Thymus (tissue), 11 donors: ENCODE data around the gene AGT. TPM values are rescaled to one million over a fixed set of nuclear protein-coding genes. Genes with fewer than 3 reads are reported as not detected.
A peak's percentile ranks its signal among the peaks of the same experiment; 100 is the strongest.

Experiments used
- DNase-seq, 9 donors: peaks; one replicate each; pipeline ENCODE4 v3.0.0-alpha.2; 2013; ENCODE audit warnings: low spot score in 9 of 9, low read depth in 6 of 9, missing footprints in 1 of 9
- H3K27ac ChIP-seq, 2 donors: one replicate each; pipeline ENCODE4 v1.5.1; 2013; ENCODE audit warnings: control low read depth in 1 of 2, low read depth in 1 of 2, low read length in 1 of 2, mild to moderate bottlenecking in 1 of 2, moderate library complexity in 1 of 2
- H3K27me3 ChIP-seq, 2 donors: one replicate each; pipeline ENCODE4 v1.5.1; 2013; ENCODE audit warnings: low read length in 1 of 2; ENCODE audit not compliant: control insufficient read depth in 2 of 2, insufficient read depth in 1 of 2
- H3K36me3 ChIP-seq, 2 donors: one replicate each; pipeline ENCODE4 v1.5.1; 2013; ENCODE audit warnings: low read length in 1 of 2, mild to moderate bottlenecking in 1 of 2, moderate library complexity in 1 of 2; ENCODE audit not compliant: control insufficient read depth in 2 of 2, insufficient read depth in 2 of 2
- H3K4me1 ChIP-seq, 2 donors: one replicate each; pipeline ENCODE4 v1.5.1; 2013; ENCODE audit warnings: low read length in 2 of 2; ENCODE audit not compliant: control insufficient read depth in 2 of 2, insufficient read depth in 2 of 2
- H3K4me3 ChIP-seq, 2 donors: one replicate each; pipeline ENCODE4 v1.5.1; 2013; ENCODE audit warnings: low read length in 2 of 2, control low read depth in 1 of 2, mild to moderate bottlenecking in 1 of 2
- H3K9me3 ChIP-seq, 2 donors: one replicate each; pipeline ENCODE4 v1.5.1; 2013; ENCODE audit warnings: low read length in 1 of 2, mild to moderate bottlenecking in 1 of 2; ENCODE audit not compliant: control insufficient read depth in 2 of 2, insufficient read depth in 1 of 2
- WGBS: extraction: QIAGEN DNeasy Blood & Tissue Kit; methylation state at CpG from one replicate; pipeline ENCODE4 v1.1.7; 2013; 5-methylcytosine and 5-hydroxymethylcytosine counted together
- polyA plus RNA-seq: library from polyadenylated mRNA; stranded (reverse); fragments of 200-250 nt; gene quantifications from one replicate; pipeline ENCODE4 v1.2.3, GENCODE V29; 2013
- total RNA-seq: library from RNA; stranded (reverse); fragments of 120-200 nt; gene quantifications from one replicate; pipeline ENCODE4 v1.2.4, GENCODE V29; 2013
- donor health status: healthy.

AGT gene
- total and polyA plus RNA-seq, 2 donors, result 2.3 to 22.3 TPM

- Histone ChIP-seq H3K27me3 (peaks cover 0 to 2% of the 10 kb centered on the region in 2 donors), H3K4me3 (peak overlapping the region; percentile 34 to 45), H3K36me3 (no peaks in the 10 kb centered on the region), H3K9me3 (peaks cover 0 to 3% of the 10 kb centered on the region in 2 donors), H3K4me1 (peaks cover 0 to 7% of the 10 kb centered on the region in 2 donors), H3K27ac (peak overlapping the region in 1 of 2 donors; percentile 55)
- 28% methylated on average over 24 of the region's 24 CpGs for WGBS
- DNase-seq, result peak; percentile 26 to 69 (median 43)
These were observed 39.8 kb upstream of the AGT start for GRCh38 chr1:230753586-230754251.

DNA sequence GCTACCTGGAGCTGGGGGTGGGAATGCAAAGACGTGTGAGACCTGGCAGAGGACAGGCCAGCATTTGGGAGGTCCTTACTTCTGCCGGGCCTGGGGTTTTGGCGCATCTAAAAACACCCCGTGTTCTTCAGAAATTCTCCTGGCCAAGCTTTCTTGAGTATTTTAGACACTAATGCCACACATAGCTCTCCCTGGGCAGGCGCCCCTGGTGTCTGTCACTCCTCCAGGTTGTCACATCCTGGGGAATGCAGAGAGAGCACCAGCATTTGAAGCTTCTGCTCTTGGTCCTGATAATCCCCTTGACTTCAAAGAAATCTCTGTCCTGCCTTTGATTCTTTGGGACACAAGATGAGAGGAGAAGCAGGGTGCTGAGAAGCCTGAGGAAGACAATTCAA is 39.3 kb upstream of the AGT start:
- Histone ChIP-seq H3K27me3 (peaks cover 0 to 2% of the 10 kb centered on the region in 2 donors), H3K9me3 (peaks cover 0 to 3% of the 10 kb centered on the region in 2 donors), H3K36me3 (no peaks in the 10 kb centered on the region), H3K27ac (no peak overlapping the region), H3K4me1 (peaks cover 0 to 7% of the 10 kb centered on the region in 2 donors), H3K4me3 (no peak overlapping the region)
- 94% methylated on average over 5 of the region's 5 CpGs for WGBS
- DNase-seq, result peak in 1 of 9 donors; percentile 12

GRCh38 chr1:230752407-230752806 is 38.5 kb upstream of the AGT start:
- H3K4me3 ChIP-seq, result no peak overlapping the region
- no peak overlapping the region for H3K27ac ChIP-seq
- H3K9me3 ChIP-seq, result peaks cover 0 to 3% of the 10 kb centered on the region in 2 donors
- DNase-seq, result no peak
- peaks cover 2 to 7% of the 10 kb centered on the region in 2 donors for H3K4me1 ChIP-seq
- no peaks in the 10 kb centered on the region for H3K27me3 ChIP-seq
- WGBS, result 91% methylated on average over 6 of the region's 6 CpGs
- H3K36me3 ChIP-seq, result no peaks in the 10 kb centered on the region

- no peak for DNase-seq
- Histone ChIP-seq H3K27me3 (no peaks in the 10 kb centered on the region), H3K27ac (no peak overlapping the region), H3K4me1 (peaks cover 2 to 7% of the 10 kb centered on the region in 2 donors), H3K9me3 (peaks cover 0 to 3% of the 10 kb centered on the region in 2 donors), H3K4me3 (no peak overlapping the region), H3K36me3 (no peaks in the 10 kb centered on the region)
- WGBS, result 82% methylated on average over 6 of the region's 6 CpGs
These were observed 37.2 kb upstream of the AGT start for GRCh38 chr1:230750986-230751625.

DNA sequence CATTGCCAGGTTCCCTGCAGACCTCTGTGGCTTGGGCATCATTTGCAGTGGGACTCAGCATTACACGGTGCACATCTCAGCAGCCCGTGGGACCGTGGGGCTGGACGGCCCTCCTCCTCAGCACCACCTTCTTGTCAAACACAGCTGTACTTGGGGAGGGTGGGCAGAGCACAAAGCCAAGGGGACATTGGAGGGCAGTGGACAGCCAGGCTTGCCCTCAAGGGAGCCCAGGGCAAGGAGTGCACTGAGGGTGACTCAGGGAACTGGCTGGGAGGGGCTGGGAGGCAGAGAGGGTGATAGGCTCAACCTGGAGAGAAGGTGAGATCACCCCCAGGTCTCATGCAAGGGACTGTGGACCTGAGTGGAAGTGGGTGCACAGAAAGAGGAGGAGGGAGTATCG is 36.7 kb upstream of the AGT start:
- peaks cover 0 to 3% of the 10 kb centered on the region in 2 donors for H3K9me3 ChIP-seq
- no peak overlapping the region for H3K27ac ChIP-seq
- peaks cover 2 to 7% of the 10 kb centered on the region in 2 donors for H3K4me1 ChIP-seq
- 95% methylated on average over 5 of the region's 5 CpGs for WGBS
- H3K27me3 ChIP-seq, result no peaks in the 10 kb centered on the region
- no peak for DNase-seq
- no peaks in the 10 kb centered on the region for H3K36me3 ChIP-seq
- no peak overlapping the region for H3K4me3 ChIP-seq

- H3K27me3 ChIP-seq, result no peaks in the 10 kb centered on the region
- no peaks in the 10 kb centered on the region for H3K36me3 ChIP-seq
- WGBS, result 96% methylated on average over 3 of the region's 3 CpGs
- no peak for DNase-seq
- H3K4me1 ChIP-seq, result peaks cover 2 to 7% of the 10 kb centered on the region in 2 donors
- H3K9me3 ChIP-seq, result peaks cover 0 to 3% of the 10 kb centered on the region in 2 donors
- H3K27ac ChIP-seq, result no peak overlapping the region
- H3K4me3 ChIP-seq, result no peak overlapping the region
These were observed 35.7 kb upstream of the AGT start for GRCh38 chr1:230749635-230750034.

DNA sequence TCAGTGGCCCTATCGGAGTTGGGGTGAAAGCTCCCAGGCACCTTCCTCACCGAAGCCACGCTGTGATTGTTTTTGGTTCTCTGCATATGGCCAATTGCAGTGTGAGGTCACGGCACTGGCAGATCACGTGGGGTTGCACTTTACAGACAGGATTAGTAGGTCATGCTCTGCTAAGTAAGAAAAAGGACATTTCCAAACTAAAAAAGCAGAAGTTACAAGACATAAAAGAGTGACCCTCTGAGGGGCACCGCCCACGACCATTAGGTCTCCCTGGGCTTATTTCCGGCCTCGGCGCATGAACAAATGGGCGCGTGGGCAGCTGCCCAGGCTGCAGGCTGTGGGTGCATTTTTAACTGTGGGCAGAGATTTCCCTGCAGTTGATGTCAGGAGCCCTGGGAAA is 35.2 kb upstream of the AGT start:
- Histone ChIP-seq H3K9me3 (peaks cover 0 to 3% of the 10 kb centered on the region in 2 donors), H3K4me3 (no peak overlapping the region), H3K27ac (no peak overlapping the region), H3K36me3 (no peaks in the 10 kb centered on the region), H3K4me1 (peaks cover 2 to 7% of the 10 kb centered on the region in 2 donors), H3K27me3 (no peaks in the 10 kb centered on the region)
- no peak for DNase-seq
- 87% methylated on average over 12 of the region's 12 CpGs for WGBS

- DNase-seq, result no peak
- H3K27me3 ChIP-seq, result no peaks in the 10 kb centered on the region
These were observed 34.2 kb upstream of the AGT start for GRCh38 chr1:230747890-230748800.

More at GRCh38 chr1:230747890-230748800, 34.2 kb upstream of the AGT start:
- Histone ChIP-seq H3K4me3 (no peak overlapping the region), H3K4me1 (peaks cover 2% of the 10 kb centered on the region in 2 donors), H3K27ac (no peak overlapping the region), H3K36me3 (no peaks in the 10 kb centered on the region), H3K9me3 (peaks cover 0 to 3% of the 10 kb centered on the region in 2 donors)
- WGBS, result 90% methylated on average over 16 of the region's 16 CpGs
